HTERT RPE-1 (cell line): ENCODE data around the gene TFAM.

Source experiments
- in situ Hi-C: fragments of 300-500 bp; cut with MboI; formaldehyde crosslinking; loops from 4 replicates; pipeline ENCODE4 v1.14.3; 2020; ENCODE audit warnings: low sequenced_read_pairs

The TFAM gene

DNA sequence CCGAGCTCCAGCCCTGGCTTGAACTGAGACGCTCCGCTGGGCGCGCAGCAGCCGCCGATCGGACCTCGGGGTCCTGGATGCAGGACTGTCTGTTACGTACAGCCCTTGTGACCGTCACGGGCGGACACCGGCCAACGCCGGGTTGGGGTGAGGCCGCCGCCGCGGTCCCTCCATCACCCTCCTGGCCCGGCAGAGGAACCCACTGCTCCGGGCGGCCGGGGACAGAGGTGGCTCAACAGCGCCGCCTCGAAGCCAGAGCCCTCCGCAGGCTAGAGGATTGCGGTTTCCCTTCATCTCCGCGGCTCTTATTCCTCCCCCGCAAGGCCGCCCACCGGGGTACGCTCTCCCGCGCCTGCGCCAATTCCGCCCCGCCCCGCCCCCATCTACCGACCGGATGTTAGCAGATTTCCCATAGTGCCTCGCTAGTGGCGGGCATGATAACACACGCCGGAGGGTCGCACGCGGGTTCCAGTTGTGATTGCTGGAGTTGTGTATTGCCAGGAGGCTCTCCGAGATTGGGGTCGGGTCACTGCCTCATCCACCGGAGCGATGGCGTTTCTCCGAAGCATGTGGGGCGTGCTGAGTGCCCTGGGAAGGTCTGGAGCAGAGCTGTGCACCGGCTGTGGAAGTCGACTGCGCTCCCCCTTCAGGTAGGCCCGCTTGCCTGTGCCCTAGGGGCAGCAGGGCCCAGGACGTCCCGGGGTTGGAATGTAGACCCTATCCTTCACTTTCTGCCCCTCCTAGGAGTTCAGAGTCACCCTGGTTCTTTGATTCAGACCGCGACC, at the start of gene TFAM:
TFAM (plus strand) TSS at position 412 of the 785 bp plus-strand sequence; CDS start at position 550, 138 bp downstream.
- in situ Hi-C loops: no loop called here

DNA sequence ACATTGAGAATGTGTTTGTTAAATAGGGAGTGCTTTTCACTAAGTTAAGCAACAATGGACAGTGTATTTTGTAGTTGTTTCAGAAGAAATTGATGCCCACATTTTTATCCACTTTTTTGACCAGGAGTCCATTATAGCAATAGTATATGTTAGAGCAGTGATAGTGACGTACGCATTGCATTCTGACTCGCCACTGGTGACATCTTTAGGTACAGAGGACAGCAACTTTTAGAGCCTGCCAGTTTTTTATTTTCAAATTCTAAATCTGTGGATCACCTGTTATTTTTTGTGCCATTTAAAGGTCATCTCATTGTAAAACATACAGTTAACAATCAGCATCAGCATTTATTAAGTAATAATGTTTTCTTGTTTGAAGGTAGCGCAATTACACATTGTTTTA, 49.0 kb upstream of the TFAM start:
- in situ Hi-C loops: no loop called here

DNA sequence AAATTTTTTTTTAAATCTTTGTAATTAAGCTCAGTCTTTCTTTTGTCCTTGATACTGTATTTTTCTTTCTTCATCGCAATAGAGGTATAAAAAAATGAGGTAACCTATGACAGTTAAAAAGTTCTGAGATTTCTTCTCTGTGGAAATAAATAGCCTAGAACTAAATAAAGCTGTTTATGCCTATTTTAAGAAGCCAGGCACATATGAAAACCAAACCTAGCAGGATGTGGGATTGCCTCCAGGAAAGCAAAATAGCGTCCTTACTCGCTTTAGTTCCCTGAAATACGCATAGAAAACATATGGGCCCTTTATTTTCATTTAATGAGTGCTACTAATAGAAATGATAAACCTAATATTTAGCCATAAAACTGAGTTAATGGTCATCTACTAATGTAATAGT, 43.8 kb upstream of the TFAM start:
- in situ Hi-C loops: no loop called here

DNA sequence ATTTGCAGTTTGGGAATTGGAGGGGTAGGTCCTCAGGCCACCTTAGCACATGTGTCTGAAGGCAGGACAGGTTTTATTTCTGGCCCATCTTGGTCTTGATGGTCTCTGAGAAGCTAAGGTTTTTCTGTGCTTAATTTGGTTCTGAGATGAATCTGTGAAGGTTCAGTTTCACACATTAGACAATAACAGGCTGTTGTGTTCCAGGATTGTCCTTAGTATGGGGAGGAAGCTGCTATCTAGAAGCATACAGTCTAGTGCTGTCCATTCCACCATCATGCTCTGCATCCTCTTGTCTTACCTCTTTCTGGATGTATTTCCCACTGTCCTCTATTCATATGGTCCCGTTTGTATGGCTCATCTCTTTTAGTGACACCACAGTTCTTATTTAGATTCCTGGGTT, 43.3 kb upstream of the TFAM start:
- in situ Hi-C loops: no loop called here

DNA sequence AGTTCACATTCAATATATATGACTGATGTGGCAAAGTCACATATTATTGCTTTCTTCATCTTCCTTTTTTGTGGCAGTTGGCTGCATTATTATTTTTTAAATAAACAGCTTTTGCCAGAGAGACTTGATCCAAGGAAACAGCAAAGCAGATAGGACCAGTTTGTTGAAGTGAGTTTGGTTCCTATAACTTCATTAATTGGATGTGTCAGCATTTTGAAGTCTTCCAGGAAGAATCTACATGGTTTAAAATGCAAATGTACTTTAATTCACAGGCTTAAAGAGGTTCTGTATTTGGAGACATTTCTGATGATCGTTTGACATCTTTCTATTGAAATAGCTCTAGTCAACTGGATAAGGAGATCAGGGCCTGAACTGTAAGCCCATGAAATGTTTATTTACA, 37.2 kb upstream of the TFAM start:
- in situ Hi-C loops: no loop called here

DNA sequence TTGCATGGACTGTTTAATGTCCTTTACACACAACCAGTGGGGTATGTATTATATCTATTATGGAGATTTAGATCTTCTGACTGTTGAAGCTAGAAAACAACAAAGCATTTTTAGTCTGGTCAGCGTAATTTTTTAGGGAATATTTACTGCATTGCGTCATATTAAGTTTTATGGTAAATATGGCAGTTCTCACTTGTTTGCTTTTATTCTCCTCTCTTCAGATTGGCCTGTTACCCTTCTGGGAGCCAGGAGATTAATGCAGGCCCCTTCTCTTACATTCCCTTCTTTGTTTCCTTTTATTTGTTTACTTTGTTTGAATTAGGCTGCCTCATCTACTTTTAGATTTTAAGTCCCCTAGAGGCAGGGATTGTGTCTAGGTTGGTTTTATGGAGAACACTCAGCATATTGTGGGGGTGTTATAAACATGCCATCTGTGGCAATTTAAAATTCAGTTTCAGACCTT, 36.6 kb upstream of the TFAM start:
- in situ Hi-C loops: no loop called here

DNA sequence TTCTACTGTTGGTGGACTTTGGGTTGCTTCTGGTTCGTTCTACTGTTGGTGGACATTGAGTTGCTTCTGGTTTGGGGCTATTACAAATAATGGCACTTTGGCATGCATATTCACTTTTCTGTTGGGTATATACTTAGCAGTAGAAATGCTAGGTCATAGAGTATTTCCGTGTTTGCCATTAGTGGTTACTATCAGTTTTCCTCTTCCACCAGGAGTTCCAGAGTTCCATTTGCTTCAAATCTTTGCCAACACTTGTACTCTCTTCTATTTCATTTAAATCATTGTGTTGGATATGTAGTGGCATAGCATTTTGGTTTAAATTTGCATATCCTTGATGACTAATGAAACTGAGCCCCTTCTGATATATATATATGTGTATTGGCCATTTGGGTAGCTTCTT, 35.2 kb upstream of the TFAM start:
- in situ Hi-C loops: no loop called here

DNA sequence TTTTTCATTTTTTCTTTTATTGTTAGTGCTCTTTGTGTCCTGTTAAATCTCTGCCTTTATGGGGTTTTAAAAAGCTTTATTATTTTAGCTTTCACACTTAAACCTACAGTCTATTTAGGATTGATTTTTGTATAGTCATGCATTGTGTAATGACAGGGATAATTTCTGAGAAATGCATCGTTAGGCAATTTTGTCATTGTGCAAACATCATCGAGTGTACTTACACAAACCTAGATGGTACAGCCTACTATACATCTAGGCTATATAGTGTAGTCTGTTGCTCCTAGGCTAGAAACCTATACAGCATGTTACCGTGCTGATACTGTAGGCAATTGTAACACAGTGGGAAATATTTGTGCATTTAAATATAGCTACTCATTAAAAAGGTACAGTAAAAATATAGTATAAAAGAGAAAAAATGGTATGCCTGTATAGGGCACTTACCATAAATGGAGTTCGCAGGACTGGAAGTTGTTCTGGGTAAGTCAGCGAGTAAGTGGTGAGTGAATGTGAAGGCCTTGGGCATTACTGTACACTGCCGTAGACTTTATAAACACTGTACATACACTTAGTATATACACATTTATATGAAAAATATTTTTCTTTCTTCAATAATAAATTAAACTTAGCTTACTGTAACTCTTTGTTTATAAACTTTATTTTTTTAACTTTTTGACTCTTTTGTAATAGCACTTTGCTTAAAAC, 34.4 kb upstream of the TFAM start:
- in situ Hi-C loops: no loop called here

DNA sequence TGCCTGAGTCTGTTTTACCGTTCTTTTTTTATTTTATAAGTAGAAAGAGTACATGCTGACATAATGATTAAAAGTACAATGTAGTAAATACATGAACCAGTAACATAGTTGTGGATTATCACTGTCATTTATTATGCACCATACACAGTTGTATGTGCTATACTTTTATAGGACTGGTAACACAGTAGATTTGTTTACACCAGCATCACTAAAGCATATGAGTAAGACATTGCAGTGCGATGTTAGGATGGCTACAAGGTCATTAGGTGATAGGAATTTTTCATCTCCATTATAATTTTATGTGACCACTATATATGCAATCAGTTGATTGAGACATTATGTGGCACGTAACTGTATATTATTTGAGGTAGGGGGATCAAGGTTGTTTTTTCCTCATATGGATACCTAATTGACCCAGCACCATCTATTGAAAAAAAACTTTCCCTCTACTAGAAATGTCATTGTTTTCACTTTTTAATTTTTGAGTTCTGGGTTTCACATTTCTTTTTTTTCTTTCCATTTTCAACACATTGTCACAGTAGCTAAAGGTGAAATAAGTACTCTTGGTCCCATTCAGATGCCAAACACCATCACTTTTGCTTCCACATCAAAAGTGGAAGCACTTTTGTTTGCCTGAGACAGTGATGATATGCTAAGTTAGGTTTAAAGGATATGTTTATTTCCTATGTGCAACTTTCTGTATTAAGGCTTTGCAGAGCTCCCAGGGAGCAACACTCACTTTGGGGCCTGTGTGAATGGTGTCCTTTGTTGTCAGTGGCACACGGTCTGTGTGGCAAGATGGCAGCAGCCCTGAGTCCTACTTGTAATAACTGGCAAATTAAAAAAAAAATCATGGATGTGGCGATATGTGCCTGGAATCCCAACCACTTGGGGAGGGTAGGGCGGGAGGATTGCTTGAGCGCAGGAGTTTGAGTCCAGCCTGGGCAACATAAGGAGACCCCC, 33.3 kb upstream of the TFAM start:
- in situ Hi-C loops: no loop called here

DNA sequence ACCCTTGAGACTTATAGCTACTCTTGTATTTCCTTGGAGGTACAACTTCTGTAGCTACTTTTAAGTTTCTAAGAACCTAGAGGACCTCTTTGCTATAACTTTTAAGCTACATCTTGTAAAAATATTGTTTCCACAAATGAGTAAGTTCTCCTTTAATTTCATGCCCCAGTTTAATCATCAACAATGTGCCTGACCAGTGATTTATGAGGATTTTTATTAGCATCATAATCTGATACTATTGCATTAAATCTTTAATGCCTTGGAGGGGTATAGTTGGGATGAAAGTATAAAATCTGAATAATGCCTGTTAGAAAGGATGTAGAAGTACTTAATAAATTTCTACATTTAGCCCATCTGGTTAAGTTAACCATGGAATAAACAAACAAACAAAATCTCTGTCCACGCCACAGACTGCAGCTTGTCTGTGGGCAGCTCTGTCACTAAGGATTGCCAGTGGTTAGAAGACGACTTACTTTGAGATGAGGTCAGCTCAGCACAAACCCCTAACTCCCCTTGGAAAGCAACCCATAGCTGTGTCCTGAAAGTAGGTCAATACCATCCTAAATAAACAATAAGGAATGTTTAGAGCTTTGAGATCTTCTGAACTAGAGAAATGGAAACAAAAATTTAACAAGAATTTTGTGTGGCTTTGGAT, 32.1 kb upstream of the TFAM start:
- in situ Hi-C loops: no loop called here

DNA sequence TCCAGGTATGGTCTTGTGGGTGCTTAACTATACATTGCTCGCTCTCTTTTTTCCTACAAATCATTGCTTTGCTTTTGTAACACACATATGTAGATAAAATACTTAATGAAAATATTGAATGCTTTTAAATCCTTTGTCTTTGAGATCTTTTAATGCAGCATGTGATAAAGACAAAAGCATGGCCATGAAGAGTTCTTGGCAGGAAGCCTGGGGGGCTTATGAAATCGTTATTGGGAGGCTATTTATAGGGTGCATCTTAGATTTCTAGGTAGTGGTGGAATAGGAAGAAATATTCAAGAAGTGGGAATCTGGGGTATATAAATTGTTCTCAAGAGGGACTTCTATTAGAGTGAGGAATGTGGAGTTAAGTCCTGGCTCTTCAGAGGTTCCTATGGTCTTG, 28.5 kb upstream of the TFAM start:
- in situ Hi-C loops: no loop called here

DNA sequence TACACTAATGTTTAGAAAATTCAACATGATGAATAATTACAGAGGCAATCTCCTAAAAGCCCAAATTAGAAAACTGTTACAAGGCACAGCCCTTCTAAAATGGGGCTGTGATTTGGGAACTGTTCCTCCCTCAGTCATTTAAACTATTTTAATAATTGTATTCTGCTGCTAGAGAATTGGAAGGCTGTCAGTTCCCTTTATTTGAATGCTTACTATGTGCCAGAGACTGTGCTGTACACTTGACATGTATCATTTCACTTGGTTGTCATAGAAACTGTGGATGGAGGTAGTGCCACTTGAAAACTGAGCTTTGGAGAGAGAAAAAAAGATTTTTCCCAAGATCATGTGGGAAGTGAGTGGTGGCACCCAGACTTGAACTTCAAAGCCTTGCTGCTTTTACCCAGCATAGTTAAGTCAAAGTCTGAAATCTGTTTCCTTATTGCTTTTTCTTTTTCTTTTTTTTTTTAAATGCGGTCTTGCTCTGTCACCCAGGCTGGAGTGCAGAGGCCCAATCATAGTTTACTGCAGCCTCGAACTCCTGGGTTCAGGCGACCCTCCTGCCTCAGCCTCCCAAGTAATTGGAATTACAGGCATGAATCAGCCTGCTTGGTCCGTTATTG, 26.8 kb upstream of the TFAM start:
- in situ Hi-C loops: no loop called here

DNA sequence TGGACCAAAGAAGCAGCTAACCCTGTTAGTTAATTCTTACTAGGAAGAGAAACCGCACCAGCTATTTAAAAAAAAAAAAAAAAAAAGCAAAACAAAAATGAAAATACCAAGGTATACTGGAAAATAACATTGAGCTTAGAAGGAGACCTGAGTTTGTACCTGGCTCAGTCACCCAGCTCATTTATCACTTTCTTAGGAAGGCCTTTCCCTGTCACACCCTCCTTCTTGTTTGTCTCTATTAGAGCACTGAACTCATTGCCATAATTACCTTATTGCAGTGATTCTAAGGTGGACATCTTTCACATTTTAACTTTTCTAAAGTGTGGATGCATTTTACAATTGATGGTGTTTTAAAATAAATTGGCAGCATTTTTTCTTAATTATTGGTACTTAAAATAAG, 26.3 kb upstream of the TFAM start:
- in situ Hi-C loops: no loop called here

DNA sequence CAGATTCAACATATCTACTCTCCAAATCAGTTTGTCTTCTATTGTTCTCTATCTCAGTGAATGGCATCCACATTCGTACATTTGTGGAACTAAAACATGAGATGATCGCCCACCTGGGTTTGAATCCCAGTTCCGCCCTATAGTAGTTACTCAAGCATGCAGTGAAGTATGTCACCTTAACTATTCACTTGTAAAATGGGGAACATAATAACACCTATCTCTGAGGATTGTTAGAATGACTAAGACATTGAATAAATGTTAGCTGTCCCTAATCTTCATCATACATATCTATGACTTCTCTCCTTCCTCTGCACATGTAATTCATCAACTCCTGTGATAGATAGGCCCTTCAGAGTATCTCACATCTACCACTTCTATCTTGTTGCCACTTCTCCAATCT, 25.7 kb upstream of the TFAM start:
- in situ Hi-C loops: no loop called here

DNA sequence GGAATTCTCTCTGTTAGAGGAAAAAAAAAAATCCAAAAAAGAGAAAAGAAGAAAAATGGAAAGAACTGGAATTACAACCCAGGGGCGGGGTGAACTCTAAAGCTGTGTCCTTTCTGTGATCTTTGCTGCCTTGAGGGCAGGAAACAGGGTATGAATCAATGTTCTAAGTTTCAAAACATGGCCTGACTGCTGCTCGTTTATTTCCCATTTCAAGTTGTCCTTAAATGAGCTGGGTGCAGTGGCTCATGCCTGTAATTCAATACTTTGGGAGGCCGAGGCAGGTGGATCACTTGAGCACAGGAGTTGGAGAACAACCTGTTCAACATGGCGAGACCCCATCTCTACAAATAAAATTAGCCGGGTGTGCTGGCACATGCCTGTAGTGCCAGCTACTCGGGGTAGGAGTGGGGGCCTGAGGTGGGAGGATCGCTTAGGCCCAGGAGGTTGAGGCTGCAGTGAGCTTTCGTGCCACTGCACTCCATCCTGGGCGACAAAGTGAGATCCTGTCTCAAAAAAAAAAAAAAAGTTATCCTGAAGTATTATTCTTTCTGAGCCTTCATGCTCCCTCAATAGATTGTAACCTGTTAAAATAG, 24.7 kb upstream of the TFAM start:
- in situ Hi-C loops: no loop called here

DNA sequence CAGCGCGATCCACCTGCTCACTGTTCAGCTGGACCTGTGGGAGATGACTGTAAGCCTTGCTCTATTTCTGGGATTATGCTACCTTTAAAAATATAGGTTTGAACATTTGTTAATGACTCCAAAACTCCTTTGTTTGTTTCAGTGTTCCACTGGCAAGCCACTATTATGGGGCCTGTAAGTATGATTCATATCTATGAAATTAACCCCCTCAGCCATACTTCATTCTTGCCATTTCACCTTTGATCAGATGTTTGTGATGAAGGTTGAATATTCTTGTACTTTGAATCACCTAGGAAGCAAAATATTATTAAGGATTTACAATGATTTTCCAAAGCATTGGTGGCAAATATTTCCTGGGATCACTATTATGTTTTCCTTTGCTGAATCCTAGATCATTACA, 23.9 kb upstream of the TFAM start:
- in situ Hi-C loops: no loop called here

DNA sequence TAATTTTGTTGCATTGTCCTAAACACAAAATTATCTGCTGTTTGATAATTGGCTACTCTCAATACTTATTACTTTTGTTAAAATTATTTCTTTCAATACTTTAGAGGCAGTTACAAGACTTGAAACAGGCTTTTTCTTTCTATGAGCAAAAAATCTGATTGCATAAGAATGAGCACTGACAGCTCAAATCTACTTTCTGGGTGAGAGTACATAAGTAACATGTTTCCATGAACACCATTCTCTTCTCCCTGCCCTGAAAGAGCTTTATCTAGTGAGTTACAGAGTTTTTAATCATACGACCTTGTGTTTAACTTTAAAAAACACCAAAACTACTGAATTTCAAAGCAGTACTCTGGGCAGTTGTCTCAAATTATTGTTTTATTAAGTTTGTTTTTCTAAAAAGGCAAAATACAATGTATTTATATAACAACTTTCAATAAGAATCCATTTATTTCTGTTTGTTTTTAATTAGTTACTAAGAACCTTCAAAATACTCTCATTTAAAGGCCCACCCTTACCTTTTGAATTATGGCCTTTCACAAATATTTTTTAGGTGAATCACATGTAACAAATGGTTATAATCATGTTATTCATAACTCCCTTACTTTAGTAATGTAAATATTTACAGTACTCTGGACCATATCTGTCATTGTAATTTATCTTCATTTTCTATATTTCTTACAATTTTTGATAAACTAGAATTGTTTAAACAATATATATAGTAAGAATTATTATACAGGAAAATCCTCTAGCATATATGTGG, 23.0 kb upstream of the TFAM start:
- in situ Hi-C loops: no loop called here

DNA sequence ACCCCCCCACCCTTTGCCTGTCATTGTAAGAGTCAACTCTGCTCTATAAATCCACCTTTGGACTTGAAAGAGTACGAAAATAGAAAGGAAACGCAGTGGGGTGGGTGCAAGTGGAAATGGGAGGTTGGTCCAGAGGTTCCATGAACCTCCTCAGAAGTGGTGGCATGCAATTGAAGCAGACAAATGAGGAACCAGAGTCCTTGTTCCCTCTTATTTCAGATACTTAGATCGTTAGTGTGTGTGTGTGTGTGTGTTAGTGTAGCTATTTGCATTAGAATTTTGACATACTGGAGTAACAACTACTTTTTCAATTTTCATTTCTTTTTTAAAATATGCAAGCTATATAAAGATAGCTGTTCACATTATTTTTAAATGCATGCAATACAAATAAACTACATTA, 18.1 kb upstream of the TFAM start:
- in situ Hi-C loops: no loop called here

DNA sequence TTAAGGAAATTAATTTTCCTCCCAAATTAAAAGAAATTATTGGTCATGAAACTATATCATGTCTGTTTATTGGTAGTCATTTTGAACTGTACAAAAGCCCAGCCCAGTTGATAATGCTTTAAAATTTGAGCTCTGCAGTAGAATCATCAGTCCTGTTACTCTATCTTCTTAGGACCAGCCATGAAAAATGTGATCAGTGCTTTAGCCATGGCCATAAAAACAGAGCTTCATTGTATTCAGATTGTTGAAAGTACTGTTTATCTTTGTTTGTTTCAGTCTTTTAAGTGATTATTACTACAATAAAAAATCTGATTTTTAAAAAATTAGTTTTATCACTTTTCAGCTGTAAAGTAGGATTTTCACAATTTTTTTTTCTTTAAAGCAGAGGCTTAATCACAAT, 13.7 kb upstream of the TFAM start:
- in situ Hi-C loops: no loop called here
